GM12801 (cell line): ENCODE data around the gene DDX18.
A peak's percentile ranks its signal among the peaks of the same experiment; 100 is the strongest.

Source experiments
- TF ChIP-seq, protein P1 (sequence below): IDR thresholded peaks from one replicate; pipeline ENCODE4 v1.5.1; 2011; ENCODE audit warnings: control low read depth; ENCODE audit not compliant: insufficient read length; ENCODE audit errors: extremely low read depth

The DDX18 gene

GRCh38 chr2:117814417-117815264, at the start of gene DDX18:
DDX18 (plus strand) TSS chr2:117814691; CDS start chr2:117814778, 87 bp downstream.
- TF ChIP-seq, protein P1, sequence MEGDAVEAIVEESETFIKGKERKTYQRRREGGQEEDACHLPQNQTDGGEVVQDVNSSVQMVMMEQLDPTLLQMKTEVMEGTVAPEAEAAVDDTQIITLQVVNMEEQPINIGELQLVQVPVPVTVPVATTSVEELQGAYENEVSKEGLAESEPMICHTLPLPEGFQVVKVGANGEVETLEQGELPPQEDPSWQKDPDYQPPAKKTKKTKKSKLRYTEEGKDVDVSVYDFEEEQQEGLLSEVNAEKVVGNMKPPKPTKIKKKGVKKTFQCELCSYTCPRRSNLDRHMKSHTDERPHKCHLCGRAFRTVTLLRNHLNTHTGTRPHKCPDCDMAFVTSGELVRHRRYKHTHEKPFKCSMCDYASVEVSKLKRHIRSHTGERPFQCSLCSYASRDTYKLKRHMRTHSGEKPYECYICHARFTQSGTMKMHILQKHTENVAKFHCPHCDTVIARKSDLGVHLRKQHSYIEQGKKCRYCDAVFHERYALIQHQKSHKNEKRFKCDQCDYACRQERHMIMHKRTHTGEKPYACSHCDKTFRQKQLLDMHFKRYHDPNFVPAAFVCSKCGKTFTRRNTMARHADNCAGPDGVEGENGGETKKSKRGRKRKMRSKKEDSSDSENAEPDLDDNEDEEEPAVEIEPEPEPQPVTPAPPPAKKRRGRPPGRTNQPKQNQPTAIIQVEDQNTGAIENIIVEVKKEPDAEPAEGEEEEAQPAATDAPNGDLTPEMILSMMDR, result peak; percentile 97

DNA sequence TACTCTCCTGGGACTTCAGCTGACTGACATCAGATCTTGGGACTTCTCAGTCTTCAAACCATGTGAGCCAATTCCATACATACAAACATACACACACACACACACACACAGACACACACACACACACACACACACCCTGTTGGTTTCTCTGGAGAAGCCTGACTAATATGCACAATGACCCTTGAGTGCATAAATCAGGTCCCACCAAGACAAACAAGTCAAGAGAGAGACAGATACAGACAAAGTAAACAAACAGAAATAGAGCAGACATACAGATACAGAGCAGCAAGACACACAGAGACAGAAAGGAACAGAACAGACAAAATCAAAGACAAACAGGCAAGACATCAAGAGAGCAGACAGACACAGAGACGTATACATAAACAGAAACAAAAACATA, 43.8 kb upstream of the DDX18 start:
- TF ChIP-seq, protein P1, result no peak

GRCh38 chr2:117771969-117772630, 42.4 kb upstream of the DDX18 start:
- TF ChIP-seq, protein P1, result no peak

- TF ChIP-seq, protein P1, result no peak
Measured at GRCh38 chr2:117774716-117775115, 39.8 kb upstream of the DDX18 start.

GRCh38 chr2:117775703-117776219, 38.7 kb upstream of the DDX18 start:
- TF ChIP-seq, protein P1, result no peak

GRCh38 chr2:117776888-117777287, 37.6 kb upstream of the DDX18 start:
- TF ChIP-seq, protein P1, result no peak

DNA sequence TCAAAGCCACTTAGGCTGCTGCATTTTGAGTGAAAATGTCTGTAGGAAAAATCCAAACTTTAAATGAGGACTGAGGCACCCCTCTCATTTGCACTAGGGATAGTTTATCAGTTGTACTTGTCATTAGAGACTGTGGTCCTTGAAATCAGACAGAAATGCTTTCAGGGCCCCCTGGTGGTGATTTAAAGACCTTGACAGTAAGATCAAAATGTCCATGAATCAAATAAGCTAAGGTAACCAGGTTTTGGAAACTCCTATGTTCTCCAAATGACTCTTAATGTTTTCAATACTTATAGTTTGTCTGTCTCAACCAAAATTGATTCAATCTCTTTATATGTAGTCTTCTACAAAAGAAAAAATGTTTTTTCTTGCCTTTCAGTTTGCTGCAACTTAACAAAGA, 28.8 kb upstream of the DDX18 start:
- TF ChIP-seq, protein P1, result no peak
